H1 (cell line): ENCODE results near the gene TPPP3.

ENCODE experiments used
- CREB1 ChIP-seq: IDR thresholded peaks from 2 replicates; pipeline ENCODE4 v1.6.1; 2012; ENCODE audit warnings: inconsistent platforms
- EP300 ChIP-seq, 2 experiments: IDR thresholded peaks; 1 replicate in 1 of 2; 2 replicates in 1 of 2; pipeline ENCODE4 v1.6.1; 2011 to 2012; ENCODE audit warnings: low read depth in 2 of 2, low read length in 2 of 2, mild to moderate bottlenecking in 2 of 2, borderline replicate concordance in 1 of 2, inconsistent platforms in 1 of 2, moderate library complexity in 1 of 2
- FOSL1 ChIP-seq: IDR thresholded peaks from 2 replicates; pipeline ENCODE4 v1.6.1; 2011; ENCODE audit warnings: mild to moderate bottlenecking, low read depth, low read length, moderate library complexity; ENCODE audit not compliant: insufficient read depth
- HDAC2 ChIP-seq, 2 experiments: fragments of 300-600 bp in 1 of 2; sonication (generic) in 1 of 2; IDR thresholded peaks; 2 replicates each; pipeline ENCODE4 v1.6.1; 2011 to 2012; ENCODE audit warnings: low read depth in 2 of 2, low read length in 2 of 2, mild to moderate bottlenecking in 2 of 2, moderate library complexity in 2 of 2, borderline replicate concordance in 1 of 2, inconsistent platforms in 1 of 2
- JUND ChIP-seq: IDR thresholded peaks from 2 replicates; pipeline ENCODE4 v1.6.1; 2011; ENCODE audit warnings: mild to moderate bottlenecking, improper control_type of control experiment, low read length
- TEAD4 ChIP-seq: IDR thresholded peaks from 2 replicates; pipeline ENCODE4 v1.6.1; 2012; ENCODE audit warnings: low read depth, low read length, inconsistent platforms, mixed read lengths
- ZNF274 ChIP-seq: IDR thresholded peaks from 2 replicates; pipeline ENCODE4 v1.7.0; 2012; ENCODE audit warnings: low read length, borderline replicate concordance; ENCODE audit errors: extremely low read depth
- TF ChIP-seq, protein P1 (sequence below), 3 experiments: IDR thresholded peaks; 1 replicate in 2 of 3; 2 replicates in 1 of 3; pipeline versions ENCODE4 v1.5.1 to v1.6.1; 2011; ENCODE audit warnings: low read length in 3 of 3, mild to moderate bottlenecking in 3 of 3, inconsistent platforms in 2 of 3, low read depth in 1 of 3, moderate library complexity in 1 of 3; ENCODE audit not compliant: insufficient read depth in 1 of 3; ENCODE audit errors: control extremely low read depth in 1 of 3
- TF ChIP-seq, protein P2 (sequence below): IDR thresholded peaks from 2 replicates; pipeline ENCODE4 v1.6.1; 2012; ENCODE audit warnings: inconsistent platforms

DNA sequence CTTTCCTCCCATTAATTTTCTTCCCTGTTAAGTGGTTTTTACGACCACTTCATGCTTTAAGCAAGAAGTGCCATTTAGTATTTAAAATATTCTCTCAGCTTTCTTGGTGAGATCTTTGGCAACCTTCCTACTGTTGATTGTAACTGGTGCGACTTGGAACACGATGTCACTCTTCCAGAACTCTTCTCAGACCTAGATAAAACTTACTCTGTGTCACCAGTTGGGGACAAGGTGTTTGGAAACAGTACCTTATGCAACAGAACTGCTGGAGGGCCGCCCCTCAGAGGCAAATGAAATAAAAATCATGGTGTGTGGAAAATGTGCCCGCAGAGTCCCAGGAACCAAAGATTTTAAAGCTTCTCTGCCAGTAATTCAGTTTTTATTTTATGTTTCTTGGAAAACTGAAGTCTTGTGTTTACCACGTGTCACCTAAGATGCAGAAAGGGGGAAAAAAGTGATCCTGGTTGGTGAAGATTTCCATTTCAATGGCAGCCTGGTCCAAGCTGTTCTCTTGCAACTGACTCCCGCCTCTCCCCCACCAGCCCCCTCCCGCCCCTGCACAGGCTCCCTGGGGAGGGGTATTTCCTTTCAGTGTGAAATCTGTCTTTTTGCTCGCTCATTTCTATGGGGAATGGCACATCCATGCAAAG lies 30.4 kb upstream of the TPPP3 start:
- TF ChIP-seq, protein P1, sequence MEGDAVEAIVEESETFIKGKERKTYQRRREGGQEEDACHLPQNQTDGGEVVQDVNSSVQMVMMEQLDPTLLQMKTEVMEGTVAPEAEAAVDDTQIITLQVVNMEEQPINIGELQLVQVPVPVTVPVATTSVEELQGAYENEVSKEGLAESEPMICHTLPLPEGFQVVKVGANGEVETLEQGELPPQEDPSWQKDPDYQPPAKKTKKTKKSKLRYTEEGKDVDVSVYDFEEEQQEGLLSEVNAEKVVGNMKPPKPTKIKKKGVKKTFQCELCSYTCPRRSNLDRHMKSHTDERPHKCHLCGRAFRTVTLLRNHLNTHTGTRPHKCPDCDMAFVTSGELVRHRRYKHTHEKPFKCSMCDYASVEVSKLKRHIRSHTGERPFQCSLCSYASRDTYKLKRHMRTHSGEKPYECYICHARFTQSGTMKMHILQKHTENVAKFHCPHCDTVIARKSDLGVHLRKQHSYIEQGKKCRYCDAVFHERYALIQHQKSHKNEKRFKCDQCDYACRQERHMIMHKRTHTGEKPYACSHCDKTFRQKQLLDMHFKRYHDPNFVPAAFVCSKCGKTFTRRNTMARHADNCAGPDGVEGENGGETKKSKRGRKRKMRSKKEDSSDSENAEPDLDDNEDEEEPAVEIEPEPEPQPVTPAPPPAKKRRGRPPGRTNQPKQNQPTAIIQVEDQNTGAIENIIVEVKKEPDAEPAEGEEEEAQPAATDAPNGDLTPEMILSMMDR (IDR thresholded peaks at IDR 0.05; ENCODE audit: control extremely low read depth in 1 of 3, insufficient read depth in 1 of 3, low read depth in 1 of 3, low read length in 3 of 3), result no peak
- no peak for TF ChIP-seq FOSL1
- TF ChIP-seq, protein P2, sequence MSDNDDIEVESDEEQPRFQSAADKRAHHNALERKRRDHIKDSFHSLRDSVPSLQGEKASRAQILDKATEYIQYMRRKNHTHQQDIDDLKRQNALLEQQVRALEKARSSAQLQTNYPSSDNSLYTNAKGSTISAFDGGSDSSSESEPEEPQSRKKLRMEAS, result peak; percentile 77
- no peak for TF ChIP-seq HDAC2 (IDR thresholded peaks at IDR 0.05; ENCODE audit: borderline replicate concordance in 1 of 2, low read depth in 2 of 2, low read length in 2 of 2)
- TF ChIP-seq EP300 (IDR thresholded peaks at IDR 0.05; ENCODE audit: borderline replicate concordance in 1 of 2, low read depth in 2 of 2, low read length in 2 of 2), result no peak
- TF ChIP-seq TEAD4, result no peak
- TF ChIP-seq JUND, result no peak
- no peak for TF ChIP-seq CREB1
- TF ChIP-seq ZNF274, result no peak
